K562 (cell line): Measurements from ENCODE around the gene TM9SF3. TPM values are rescaled to one million over a fixed set of nuclear protein-coding genes. Genes with fewer than 3 reads are reported as not detected.

Experiments used
- TAL1 ChIP-seq: fragments of 450-650 bp; IDR thresholded peaks from 2 replicates; pipeline ENCODE4 v1.6.1; 2016; ENCODE audit warnings: mild to moderate bottlenecking
- polyA plus RNA-seq, 8 experiments: library from polyadenylated mRNA; depleted of rRNA in 4 of 8; stranded (reverse) in 5 of 8; unstranded in 3 of 8; fragments of >200 nt; fragmentation: Nextera tagmentation in 2 of 8; fragmentation: Illumina TruSeq in 1 of 8; extraction: Ambion mirVana in 2 of 8; extraction: Trizol in 1 of 8; gene quantifications; 2 replicates each; pipeline versions ENCODE4 v1.2.1 to v1.2.3, GENCODE V29; 2011 to 2014; ENCODE audit warnings: inconsistent platforms in 1 of 8, missing spikeins in 1 of 8
- total RNA-seq, 7 experiments: library from RNA; depleted of rRNA in 6 of 7; stranded (reverse); fragments of >200 nt in 6 of 7; fragmentation: Illumina TruSeq in 2 of 7; extraction: Trizol in 2 of 7; gene quantifications; 2 replicates each; pipeline versions ENCODE4 v1.2.1 to v1.2.3, GENCODE V29; 2011 to 2021; ENCODE audit warnings: low replicate concordance in 1 of 7
- TF ChIP-seq, protein P1 (sequence below): fragments of 450-650 bp; IDR thresholded peaks from 2 replicates; pipeline ENCODE4 v1.6.1; 2016; ENCODE audit warnings: mild to moderate bottlenecking, moderate library complexity
- TF ChIP-seq, protein P2 (sequence below), 2 experiments: fragments of 450-650 bp; formaldehyde crosslinking in 1 of 2; IDR thresholded peaks; 2 replicates each; pipeline versions ENCODE4 v1.4.0 to v1.6.1; 2014 to 2020; ENCODE audit warnings: mild to moderate bottlenecking in 2 of 2, borderline replicate concordance in 1 of 2, low read depth in 1 of 2

TM9SF3 gene
- total and polyA plus RNA-seq, 9 of the 15 experiments (the other 6 are each of a cell fraction or from before 2014, with no cell fraction given) = 16.1 to 63.1 (median 34.9) TPM

DNA sequence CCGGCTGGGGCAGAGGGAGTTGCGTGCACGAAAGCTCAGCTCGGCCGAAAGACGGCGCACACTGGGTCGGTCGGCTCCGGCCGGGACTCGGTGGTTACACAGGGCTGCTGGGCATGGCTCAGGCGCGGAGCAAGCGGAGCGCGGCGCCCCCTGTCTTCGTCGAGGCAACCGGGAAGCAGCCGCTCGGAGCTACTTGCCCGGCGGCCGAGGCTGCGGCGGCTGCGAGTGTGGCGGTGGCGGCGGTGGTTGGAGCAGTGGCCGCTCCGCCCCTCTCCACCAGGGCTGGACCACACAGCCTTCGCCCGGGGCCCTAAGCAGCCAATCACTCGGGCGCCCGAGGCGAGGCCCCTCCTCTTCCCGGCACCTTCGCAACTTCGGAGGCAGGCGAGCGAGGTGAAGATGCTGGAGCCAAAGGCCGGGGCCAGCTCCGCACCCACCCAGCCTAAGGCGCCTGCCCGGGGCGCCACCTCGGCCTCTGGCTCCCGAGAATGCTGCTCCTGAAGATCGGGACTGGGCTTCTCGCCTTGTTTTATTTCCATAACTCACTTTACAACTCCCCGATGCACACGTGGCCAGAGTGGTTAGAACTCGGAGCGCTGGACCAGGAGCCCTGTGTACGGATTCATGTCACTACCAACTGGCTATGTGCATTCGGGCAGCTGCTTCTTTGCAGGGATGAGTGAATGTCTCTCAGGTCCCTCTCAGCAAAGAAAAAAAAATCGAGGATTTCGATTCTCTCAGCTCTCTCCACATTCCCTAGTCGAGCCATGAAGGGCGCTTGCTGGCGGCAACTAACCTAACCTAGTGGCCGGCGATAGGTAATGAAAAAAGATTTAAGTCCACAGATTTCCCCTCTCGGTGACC lies 72.9 kb downstream of the TM9SF3 start, which contains the start of gene TLL2 (continued):
- TF ChIP-seq, protein P1, sequence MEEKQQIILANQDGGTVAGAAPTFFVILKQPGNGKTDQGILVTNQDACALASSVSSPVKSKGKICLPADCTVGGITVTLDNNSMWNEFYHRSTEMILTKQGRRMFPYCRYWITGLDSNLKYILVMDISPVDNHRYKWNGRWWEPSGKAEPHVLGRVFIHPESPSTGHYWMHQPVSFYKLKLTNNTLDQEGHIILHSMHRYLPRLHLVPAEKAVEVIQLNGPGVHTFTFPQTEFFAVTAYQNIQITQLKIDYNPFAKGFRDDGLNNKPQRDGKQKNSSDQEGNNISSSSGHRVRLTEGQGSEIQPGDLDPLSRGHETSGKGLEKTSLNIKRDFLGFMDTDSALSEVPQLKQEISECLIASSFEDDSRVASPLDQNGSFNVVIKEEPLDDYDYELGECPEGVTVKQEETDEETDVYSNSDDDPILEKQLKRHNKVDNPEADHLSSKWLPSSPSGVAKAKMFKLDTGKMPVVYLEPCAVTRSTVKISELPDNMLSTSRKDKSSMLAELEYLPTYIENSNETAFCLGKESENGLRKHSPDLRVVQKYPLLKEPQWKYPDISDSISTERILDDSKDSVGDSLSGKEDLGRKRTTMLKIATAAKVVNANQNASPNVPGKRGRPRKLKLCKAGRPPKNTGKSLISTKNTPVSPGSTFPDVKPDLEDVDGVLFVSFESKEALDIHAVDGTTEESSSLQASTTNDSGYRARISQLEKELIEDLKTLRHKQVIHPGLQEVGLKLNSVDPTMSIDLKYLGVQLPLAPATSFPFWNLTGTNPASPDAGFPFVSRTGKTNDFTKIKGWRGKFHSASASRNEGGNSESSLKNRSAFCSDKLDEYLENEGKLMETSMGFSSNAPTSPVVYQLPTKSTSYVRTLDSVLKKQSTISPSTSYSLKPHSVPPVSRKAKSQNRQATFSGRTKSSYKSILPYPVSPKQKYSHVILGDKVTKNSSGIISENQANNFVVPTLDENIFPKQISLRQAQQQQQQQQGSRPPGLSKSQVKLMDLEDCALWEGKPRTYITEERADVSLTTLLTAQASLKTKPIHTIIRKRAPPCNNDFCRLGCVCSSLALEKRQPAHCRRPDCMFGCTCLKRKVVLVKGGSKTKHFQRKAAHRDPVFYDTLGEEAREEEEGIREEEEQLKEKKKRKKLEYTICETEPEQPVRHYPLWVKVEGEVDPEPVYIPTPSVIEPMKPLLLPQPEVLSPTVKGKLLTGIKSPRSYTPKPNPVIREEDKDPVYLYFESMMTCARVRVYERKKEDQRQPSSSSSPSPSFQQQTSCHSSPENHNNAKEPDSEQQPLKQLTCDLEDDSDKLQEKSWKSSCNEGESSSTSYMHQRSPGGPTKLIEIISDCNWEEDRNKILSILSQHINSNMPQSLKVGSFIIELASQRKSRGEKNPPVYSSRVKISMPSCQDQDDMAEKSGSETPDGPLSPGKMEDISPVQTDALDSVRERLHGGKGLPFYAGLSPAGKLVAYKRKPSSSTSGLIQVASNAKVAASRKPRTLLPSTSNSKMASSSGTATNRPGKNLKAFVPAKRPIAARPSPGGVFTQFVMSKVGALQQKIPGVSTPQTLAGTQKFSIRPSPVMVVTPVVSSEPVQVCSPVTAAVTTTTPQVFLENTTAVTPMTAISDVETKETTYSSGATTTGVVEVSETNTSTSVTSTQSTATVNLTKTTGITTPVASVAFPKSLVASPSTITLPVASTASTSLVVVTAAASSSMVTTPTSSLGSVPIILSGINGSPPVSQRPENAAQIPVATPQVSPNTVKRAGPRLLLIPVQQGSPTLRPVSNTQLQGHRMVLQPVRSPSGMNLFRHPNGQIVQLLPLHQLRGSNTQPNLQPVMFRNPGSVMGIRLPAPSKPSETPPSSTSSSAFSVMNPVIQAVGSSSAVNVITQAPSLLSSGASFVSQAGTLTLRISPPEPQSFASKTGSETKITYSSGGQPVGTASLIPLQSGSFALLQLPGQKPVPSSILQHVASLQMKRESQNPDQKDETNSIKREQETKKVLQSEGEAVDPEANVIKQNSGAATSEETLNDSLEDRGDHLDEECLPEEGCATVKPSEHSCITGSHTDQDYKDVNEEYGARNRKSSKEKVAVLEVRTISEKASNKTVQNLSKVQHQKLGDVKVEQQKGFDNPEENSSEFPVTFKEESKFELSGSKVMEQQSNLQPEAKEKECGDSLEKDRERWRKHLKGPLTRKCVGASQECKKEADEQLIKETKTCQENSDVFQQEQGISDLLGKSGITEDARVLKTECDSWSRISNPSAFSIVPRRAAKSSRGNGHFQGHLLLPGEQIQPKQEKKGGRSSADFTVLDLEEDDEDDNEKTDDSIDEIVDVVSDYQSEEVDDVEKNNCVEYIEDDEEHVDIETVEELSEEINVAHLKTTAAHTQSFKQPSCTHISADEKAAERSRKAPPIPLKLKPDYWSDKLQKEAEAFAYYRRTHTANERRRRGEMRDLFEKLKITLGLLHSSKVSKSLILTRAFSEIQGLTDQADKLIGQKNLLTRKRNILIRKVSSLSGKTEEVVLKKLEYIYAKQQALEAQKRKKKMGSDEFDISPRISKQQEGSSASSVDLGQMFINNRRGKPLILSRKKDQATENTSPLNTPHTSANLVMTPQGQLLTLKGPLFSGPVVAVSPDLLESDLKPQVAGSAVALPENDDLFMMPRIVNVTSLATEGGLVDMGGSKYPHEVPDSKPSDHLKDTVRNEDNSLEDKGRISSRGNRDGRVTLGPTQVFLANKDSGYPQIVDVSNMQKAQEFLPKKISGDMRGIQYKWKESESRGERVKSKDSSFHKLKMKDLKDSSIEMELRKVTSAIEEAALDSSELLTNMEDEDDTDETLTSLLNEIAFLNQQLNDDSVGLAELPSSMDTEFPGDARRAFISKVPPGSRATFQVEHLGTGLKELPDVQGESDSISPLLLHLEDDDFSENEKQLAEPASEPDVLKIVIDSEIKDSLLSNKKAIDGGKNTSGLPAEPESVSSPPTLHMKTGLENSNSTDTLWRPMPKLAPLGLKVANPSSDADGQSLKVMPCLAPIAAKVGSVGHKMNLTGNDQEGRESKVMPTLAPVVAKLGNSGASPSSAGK = peak; percentile 82
- no peak for TF ChIP-seq TAL1
- TF ChIP-seq, protein P2, sequence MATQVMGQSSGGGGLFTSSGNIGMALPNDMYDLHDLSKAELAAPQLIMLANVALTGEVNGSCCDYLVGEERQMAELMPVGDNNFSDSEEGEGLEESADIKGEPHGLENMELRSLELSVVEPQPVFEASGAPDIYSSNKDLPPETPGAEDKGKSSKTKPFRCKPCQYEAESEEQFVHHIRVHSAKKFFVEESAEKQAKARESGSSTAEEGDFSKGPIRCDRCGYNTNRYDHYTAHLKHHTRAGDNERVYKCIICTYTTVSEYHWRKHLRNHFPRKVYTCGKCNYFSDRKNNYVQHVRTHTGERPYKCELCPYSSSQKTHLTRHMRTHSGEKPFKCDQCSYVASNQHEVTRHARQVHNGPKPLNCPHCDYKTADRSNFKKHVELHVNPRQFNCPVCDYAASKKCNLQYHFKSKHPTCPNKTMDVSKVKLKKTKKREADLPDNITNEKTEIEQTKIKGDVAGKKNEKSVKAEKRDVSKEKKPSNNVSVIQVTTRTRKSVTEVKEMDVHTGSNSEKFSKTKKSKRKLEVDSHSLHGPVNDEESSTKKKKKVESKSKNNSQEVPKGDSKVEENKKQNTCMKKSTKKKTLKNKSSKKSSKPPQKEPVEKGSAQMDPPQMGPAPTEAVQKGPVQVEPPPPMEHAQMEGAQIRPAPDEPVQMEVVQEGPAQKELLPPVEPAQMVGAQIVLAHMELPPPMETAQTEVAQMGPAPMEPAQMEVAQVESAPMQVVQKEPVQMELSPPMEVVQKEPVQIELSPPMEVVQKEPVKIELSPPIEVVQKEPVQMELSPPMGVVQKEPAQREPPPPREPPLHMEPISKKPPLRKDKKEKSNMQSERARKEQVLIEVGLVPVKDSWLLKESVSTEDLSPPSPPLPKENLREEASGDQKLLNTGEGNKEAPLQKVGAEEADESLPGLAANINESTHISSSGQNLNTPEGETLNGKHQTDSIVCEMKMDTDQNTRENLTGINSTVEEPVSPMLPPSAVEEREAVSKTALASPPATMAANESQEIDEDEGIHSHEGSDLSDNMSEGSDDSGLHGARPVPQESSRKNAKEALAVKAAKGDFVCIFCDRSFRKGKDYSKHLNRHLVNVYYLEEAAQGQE (IDR thresholded peaks at IDR 0.05; ENCODE audit: borderline replicate concordance) = peak; percentile 16; the same call in 1 of the 2 replicates
- TF ChIP-seq, protein P2 (CRISPR knock-in tag; IDR thresholded peaks at IDR 0.05; ENCODE audit: low read depth) = no peak
